ENCODE measurements around the gene CEP112. TPM values are rescaled to one million over a fixed set of nuclear protein-coding genes. Genes with fewer than 3 reads are reported as not detected.

The CEP112 gene
- total and polyA plus RNA-seq, 10 of the 15 experiments (the other 5 are each of a cell fraction or from before 2014, with no cell fraction given): 0.11 to 3.8 (median 0.32) TPM; not detected in 1

- BruUV-seq (replicated peaks): no TSS peak
- H3K9me3 ChIP-seq (replicated peaks; ENCODE audit: control insufficient read depth, insufficient read depth, low read length): no peaks in the 10 kb centered on the region
- no peaks in the 10 kb centered on the region for H3K27me3 ChIP-seq (replicated peaks in 1 of 2; ENCODE audit: control insufficient read depth in 2 of 2, insufficient read depth in 2 of 2, low read length in 1 of 2)
- no peaks in the 10 kb centered on the region for H4K20me1 ChIP-seq (ENCODE audit: control insufficient read depth, insufficient read depth)
- H3K9ac ChIP-seq (ENCODE audit: control insufficient read depth, insufficient read depth, low read length): no peak overlapping the region
- intact Hi-C loops (cut with micrococcal nuclease; ENCODE audit: unreplicated experiment) (no loop called here), in situ Hi-C loops (cut with MboI) (no loop called here)
- TF ChIP-seq POLR2AphosphoS2 (IDR thresholded peaks at IDR 0.05; ENCODE audit: low read depth, low read length): no peak
- TF ChIP-seq USF2 (IDR thresholded peaks at IDR 0.05; ENCODE audit: borderline replicate concordance, low read depth, low read length): no peak
- TF ChIP-seq SRF (IDR thresholded peaks at IDR 0.05; ENCODE audit: low read depth in 2 of 2, low read length in 2 of 2): no peak
- TF ChIP-seq EGR1 (IDR thresholded peaks at IDR 0.05; ENCODE audit: borderline replicate concordance in 1 of 2, low read depth in 2 of 2, low read length in 2 of 2): no peak
- no peak for TF ChIP-seq CBX5 (IDR thresholded peaks at IDR 0.05; ENCODE audit: low read depth)
- TF ChIP-seq E2F8 (IDR thresholded peaks at IDR 0.05; ENCODE audit: low read depth, partially characterized antibody): no peak
- TF ChIP-seq CHD4 (IDR thresholded peaks at IDR 0.05): no peak
- no peak for TF ChIP-seq HDAC6 (IDR thresholded peaks at IDR 0.05; ENCODE audit: unreplicated experiment)
- no peak for TF ChIP-seq EZH2 (IDR thresholded peaks at IDR 0.05; ENCODE audit: borderline replicate concordance, control insufficient read depth, low read depth, low read length)
- no peak for TF ChIP-seq MYB (IDR thresholded peaks at IDR 0.05; ENCODE audit: borderline replicate concordance, low read depth, low read length)
- no peak for TF ChIP-seq CHD1 (IDR thresholded peaks at IDR 0.05; ENCODE audit: low read depth, low read length)
- no peak for TF ChIP-seq GATAD2B (conservative IDR thresholded peaks at IDR 0.05; ENCODE audit: low read depth)
- TF ChIP-seq HSF1 (IDR thresholded peaks at IDR 0.05; ENCODE audit: low read depth, low read length): no peak
- H2AFZ ChIP-seq (ENCODE audit: control insufficient read depth, low read depth, low read length): no peak overlapping the region
- H3K4me1 ChIP-seq (ENCODE audit: control insufficient read depth, insufficient read depth, low read length): no peaks in the 10 kb centered on the region
- ChIA-PET SMC1A (ENCODE audit: uncharacterized antibody, unreplicated experiment) (interaction anchor here (0.7 kb wide), 1 partner anchor 161 kb away, joined by 4 read pairs; no protein-coding TSS in a partner anchor), POLR2A (no interaction called here), RAD21 (ENCODE audit: unreplicated experiment) (no interaction called here), CTCF (interaction anchor here (1.0 kb wide), 1 partner anchor 43 kb away, joined by 3 read pairs; no protein-coding TSS in a partner anchor)
- no peaks in the 10 kb centered on the region for H3K79me2 ChIP-seq (ENCODE audit: control insufficient read depth, insufficient read depth, low read length)
- no peak overlapping the region for H3K27ac ChIP-seq (ENCODE audit: control insufficient read depth, insufficient read depth)
- no peak for FAIRE-seq
- DNase-seq (ENCODE audit: low read depth, low spot score): no peak
- 3% methylated on average over 2 of the region's 2 CpGs for WGBS (ENCODE audit: insufficient coverage, insufficient replicate concordance, low lambda C conversion rate, missing lambda C conversion rate)
- H3K36me3 ChIP-seq (ENCODE audit: control insufficient read depth in 2 of 2, insufficient read depth in 2 of 2, low read length in 1 of 2): no peaks in the 10 kb centered on the region
- H3K4me2 ChIP-seq (ENCODE audit: control insufficient read depth, insufficient read depth): no peak overlapping the region
- H3K4me3 ChIP-seq: no peak overlapping the region
- no peak for ATAC-seq
These were observed 437.9 kb downstream of the CEP112 start for GRCh38 chr17:65754081-65754480.

Measured in GM12878 (cell line).